ENCODE measurements around the gene CALML5.
A peak's percentile ranks its signal among the peaks of the same experiment; 100 is the strongest.

The CALML5 gene

GRCh38 chr10:5492322-5492855 lies 7.0 kb downstream of the CALML5 start:
- Histone ChIP-seq H3K9me3 (ENCODE audit: control insufficient read depth in 5 of 5, low read length in 5 of 5) (peaks cover 0 to 15% (median 8%) of the 10 kb centered on the region in 5 donors), H3K9ac (ENCODE audit: low read length in 5 of 5) (no peak overlapping the region), H3K27me3 (ENCODE audit: control insufficient read depth in 5 of 5, insufficient read depth in 4 of 5, low read length in 5 of 5) (no peaks in the 10 kb centered on the region), H3K4me3 (ENCODE audit: low read depth in 1 of 5, low read length in 5 of 5) (no peak overlapping the region), H3K4me1 (ENCODE audit: control insufficient read depth in 5 of 5, insufficient read depth in 5 of 5, low read length in 5 of 5) (peaks cover 0 to 34% (median 23%) of the 10 kb centered on the region in 5 donors), H3K36me3 (ENCODE audit: control insufficient read depth in 5 of 5, insufficient read depth in 5 of 5, low read length in 5 of 5) (no peaks in the 10 kb centered on the region), H3K27ac (ENCODE audit: low read depth, low read length) (no peak overlapping the region)

GRCh38 chr10:5491477-5491876 lies 7.9 kb downstream of the CALML5 start:
- Histone ChIP-seq H3K4me1 (ENCODE audit: control insufficient read depth in 5 of 5, insufficient read depth in 5 of 5, low read length in 5 of 5) (peaks cover 0 to 43% (median 29%) of the 10 kb centered on the region in 5 donors), H3K27ac (ENCODE audit: low read depth, low read length) (peak overlapping the region; percentile 42), H3K9me3 (ENCODE audit: control insufficient read depth in 5 of 5, low read length in 5 of 5) (peaks cover 0 to 15% (median 8%) of the 10 kb centered on the region in 5 donors), H3K4me3 (ENCODE audit: low read depth in 1 of 5, low read length in 5 of 5) (no peak overlapping the region), H3K27me3 (ENCODE audit: control insufficient read depth in 5 of 5, insufficient read depth in 4 of 5, low read length in 5 of 5) (no peaks in the 10 kb centered on the region), H3K36me3 (ENCODE audit: control insufficient read depth in 5 of 5, insufficient read depth in 5 of 5, low read length in 5 of 5) (no peaks in the 10 kb centered on the region), H3K9ac (ENCODE audit: low read length in 5 of 5) (no peak overlapping the region)

GRCh38 chr10:5490698-5491464 lies 8.5 kb downstream of the CALML5 start:
- Histone ChIP-seq H3K27ac (ENCODE audit: low read depth, low read length) (peak overlapping the region; percentile 73), H3K36me3 (ENCODE audit: control insufficient read depth in 5 of 5, insufficient read depth in 5 of 5, low read length in 5 of 5) (no peaks in the 10 kb centered on the region), H3K9ac (ENCODE audit: low read length in 5 of 5) (no peak overlapping the region), H3K27me3 (ENCODE audit: control insufficient read depth in 5 of 5, insufficient read depth in 4 of 5, low read length in 5 of 5) (no peaks in the 10 kb centered on the region), H3K9me3 (ENCODE audit: control insufficient read depth in 5 of 5, low read length in 5 of 5) (peaks cover 0 to 15% (median 8%) of the 10 kb centered on the region in 5 donors), H3K4me1 (ENCODE audit: control insufficient read depth in 5 of 5, insufficient read depth in 5 of 5, low read length in 5 of 5) (peaks cover 0 to 49% (median 35%) of the 10 kb centered on the region in 5 donors), H3K4me3 (ENCODE audit: low read depth in 1 of 5, low read length in 5 of 5) (no peak overlapping the region)

DNA sequence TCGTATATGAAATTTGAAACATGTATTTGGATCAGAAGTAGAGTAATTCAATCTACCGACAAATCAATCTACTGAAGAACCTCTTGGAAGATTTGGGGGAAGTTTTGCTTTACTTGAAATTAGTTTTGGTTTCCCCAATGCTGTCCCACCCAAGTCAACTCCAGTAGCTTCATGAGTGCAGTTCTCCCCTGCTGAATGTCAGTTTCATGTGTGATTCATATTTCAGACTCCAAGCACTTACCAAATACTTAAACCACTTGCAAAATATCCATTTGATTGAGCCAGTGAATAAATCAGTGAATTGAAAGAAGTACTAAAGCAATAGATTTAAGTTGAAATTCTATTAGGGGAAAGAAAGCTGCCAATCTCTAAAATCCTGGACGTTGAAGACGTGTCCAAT lies 9.3 kb downstream of the CALML5 start:
- no peaks in the 10 kb centered on the region for H3K36me3 ChIP-seq (ENCODE audit: control insufficient read depth in 5 of 5, insufficient read depth in 5 of 5, low read length in 5 of 5)
- peak overlapping the region; percentile 73 for H3K27ac ChIP-seq (ENCODE audit: low read depth, low read length)
- H3K9me3 ChIP-seq (ENCODE audit: control insufficient read depth in 5 of 5, low read length in 5 of 5) = peaks cover 0 to 15% (median 8%) of the 10 kb centered on the region in 5 donors
- H3K4me1 ChIP-seq (ENCODE audit: control insufficient read depth in 5 of 5, insufficient read depth in 5 of 5, low read length in 5 of 5) = peaks cover 0 to 57% (median 36%) of the 10 kb centered on the region in 5 donors
- peaks cover 0 to under 1% (median 0%) of the 10 kb centered on the region in 5 donors for H3K27me3 ChIP-seq (ENCODE audit: control insufficient read depth in 5 of 5, insufficient read depth in 4 of 5, low read length in 5 of 5)
- no peak overlapping the region for H3K9ac ChIP-seq (ENCODE audit: low read length in 5 of 5)
- H3K4me3 ChIP-seq (ENCODE audit: low read depth in 1 of 5, low read length in 5 of 5) = no peak overlapping the region

GRCh38 chr10:5488272-5489161 lies 10.9 kb downstream of the CALML5 start:
- peaks cover 0 to 15% (median 8%) of the 10 kb centered on the region in 5 donors for H3K9me3 ChIP-seq (ENCODE audit: control insufficient read depth in 5 of 5, low read length in 5 of 5)
- H3K4me1 ChIP-seq (ENCODE audit: control insufficient read depth in 5 of 5, insufficient read depth in 5 of 5, low read length in 5 of 5) = peaks cover 0 to 53% (median 36%) of the 10 kb centered on the region in 5 donors
- peaks cover 0 to 4% (median 0%) of the 10 kb centered on the region in 5 donors for H3K27me3 ChIP-seq (ENCODE audit: control insufficient read depth in 5 of 5, insufficient read depth in 4 of 5, low read length in 5 of 5)
- H3K9ac ChIP-seq (ENCODE audit: low read length in 5 of 5) = no peak overlapping the region
- no peaks in the 10 kb centered on the region for H3K36me3 ChIP-seq (ENCODE audit: control insufficient read depth in 5 of 5, insufficient read depth in 5 of 5, low read length in 5 of 5)
- no peak overlapping the region for H3K4me3 ChIP-seq (ENCODE audit: low read depth in 1 of 5, low read length in 5 of 5)
- no peak overlapping the region for H3K27ac ChIP-seq (ENCODE audit: low read depth, low read length)

- H3K4me3 ChIP-seq (ENCODE audit: low read depth in 1 of 5, low read length in 5 of 5) = no peak overlapping the region
- H3K9me3 ChIP-seq (ENCODE audit: control insufficient read depth in 5 of 5, low read length in 5 of 5) = peaks cover 0 to 3% (median 0%) of the 10 kb centered on the region in 5 donors
- peaks cover 0 to 4% (median 0%) of the 10 kb centered on the region in 5 donors for H3K27me3 ChIP-seq (ENCODE audit: control insufficient read depth in 5 of 5, insufficient read depth in 4 of 5, low read length in 5 of 5)
- H3K27ac ChIP-seq (ENCODE audit: low read depth, low read length) = no peak overlapping the region
- H3K4me1 ChIP-seq (ENCODE audit: control insufficient read depth in 5 of 5, insufficient read depth in 5 of 5, low read length in 5 of 5) = peaks cover 0 to 50% (median 33%) of the 10 kb centered on the region in 5 donors
- no peak overlapping the region for H3K9ac ChIP-seq (ENCODE audit: low read length in 5 of 5)
- H3K36me3 ChIP-seq (ENCODE audit: control insufficient read depth in 5 of 5, insufficient read depth in 5 of 5, low read length in 5 of 5) = no peaks in the 10 kb centered on the region
Measured at GRCh38 chr10:5486853-5487235, 12.5 kb downstream of the CALML5 start.

DNA sequence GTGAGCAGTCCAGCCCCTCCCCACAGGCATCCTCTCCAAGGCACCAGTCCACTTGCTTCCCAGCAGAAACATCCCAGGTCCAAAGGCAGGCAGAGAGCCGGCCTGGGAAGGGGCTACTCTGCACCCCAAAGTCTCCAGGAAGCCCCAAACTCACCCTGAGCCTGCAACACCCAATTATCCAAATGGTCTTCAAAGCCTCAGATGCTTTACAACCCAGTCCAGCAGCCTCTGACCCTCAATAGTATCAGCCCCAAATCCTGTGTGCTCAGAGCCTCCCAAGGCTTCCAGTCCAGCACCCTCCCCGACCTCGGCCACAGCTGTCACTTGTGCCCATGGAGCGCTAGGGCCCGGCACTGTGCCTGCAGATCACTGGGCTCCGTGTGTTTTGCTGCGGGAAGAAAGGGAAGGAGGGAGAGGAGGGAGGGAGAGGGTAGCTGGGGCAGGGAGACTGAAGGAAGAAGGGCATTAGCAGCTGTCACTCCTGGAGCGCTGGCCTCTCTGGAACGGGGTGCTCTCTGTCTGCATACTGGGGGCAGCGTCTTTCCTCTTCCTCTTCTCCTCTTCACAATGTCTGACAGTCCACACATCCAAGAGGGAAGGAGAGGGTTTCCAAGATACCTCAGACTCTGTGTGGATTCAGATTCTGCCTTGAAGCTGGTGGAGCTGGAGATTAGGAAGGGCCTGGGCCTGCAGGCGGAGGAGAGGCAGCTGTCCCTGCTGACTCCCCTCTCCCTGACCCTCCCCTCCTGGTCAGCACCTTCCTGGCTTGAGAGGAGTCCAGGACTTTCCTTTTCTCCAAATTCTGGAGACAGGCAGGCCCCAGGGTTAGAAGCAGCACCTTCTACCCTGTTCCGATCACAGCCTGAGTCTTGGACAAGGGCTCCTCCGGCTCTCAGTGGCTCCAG lies 13.2 kb downstream of the CALML5 start:
- no peak overlapping the region for H3K9ac ChIP-seq (ENCODE audit: low read length in 5 of 5)
- H3K27me3 ChIP-seq (ENCODE audit: control insufficient read depth in 5 of 5, insufficient read depth in 4 of 5, low read length in 5 of 5) = peaks cover 0 to 4% (median 0%) of the 10 kb centered on the region in 5 donors
- peaks cover 0 to 44% (median 27%) of the 10 kb centered on the region in 5 donors for H3K4me1 ChIP-seq (ENCODE audit: control insufficient read depth in 5 of 5, insufficient read depth in 5 of 5, low read length in 5 of 5)
- peak overlapping the region in 2 of 5 donors; percentile 13 to 33 for H3K4me3 ChIP-seq (ENCODE audit: low read depth in 1 of 5, low read length in 5 of 5)
- H3K9me3 ChIP-seq (ENCODE audit: control insufficient read depth in 5 of 5, low read length in 5 of 5) = peaks cover 0 to 2% (median 0%) of the 10 kb centered on the region in 5 donors
- H3K36me3 ChIP-seq (ENCODE audit: control insufficient read depth in 5 of 5, insufficient read depth in 5 of 5, low read length in 5 of 5) = no peaks in the 10 kb centered on the region
- no peak overlapping the region for H3K27ac ChIP-seq (ENCODE audit: low read depth, low read length)

GRCh38 chr10:5485290-5485689 lies 14.1 kb downstream of the CALML5 start:
- Histone ChIP-seq H3K27me3 (ENCODE audit: control insufficient read depth in 5 of 5, insufficient read depth in 4 of 5, low read length in 5 of 5) (peaks cover 0 to 4% (median 0%) of the 10 kb centered on the region in 5 donors), H3K36me3 (ENCODE audit: control insufficient read depth in 5 of 5, insufficient read depth in 5 of 5, low read length in 5 of 5) (no peaks in the 10 kb centered on the region), H3K4me3 (ENCODE audit: low read depth in 1 of 5, low read length in 5 of 5) (peak overlapping the region in 1 of 5 donors; percentile 5), H3K9me3 (ENCODE audit: control insufficient read depth in 5 of 5, low read length in 5 of 5) (peaks cover 0 to 2% (median 0%) of the 10 kb centered on the region in 5 donors), H3K9ac (ENCODE audit: low read length in 5 of 5) (no peak overlapping the region), H3K4me1 (ENCODE audit: control insufficient read depth in 5 of 5, insufficient read depth in 5 of 5, low read length in 5 of 5) (peaks cover 0 to 38% (median 19%) of the 10 kb centered on the region in 5 donors), H3K27ac (ENCODE audit: low read depth, low read length) (no peak overlapping the region)

DNA sequence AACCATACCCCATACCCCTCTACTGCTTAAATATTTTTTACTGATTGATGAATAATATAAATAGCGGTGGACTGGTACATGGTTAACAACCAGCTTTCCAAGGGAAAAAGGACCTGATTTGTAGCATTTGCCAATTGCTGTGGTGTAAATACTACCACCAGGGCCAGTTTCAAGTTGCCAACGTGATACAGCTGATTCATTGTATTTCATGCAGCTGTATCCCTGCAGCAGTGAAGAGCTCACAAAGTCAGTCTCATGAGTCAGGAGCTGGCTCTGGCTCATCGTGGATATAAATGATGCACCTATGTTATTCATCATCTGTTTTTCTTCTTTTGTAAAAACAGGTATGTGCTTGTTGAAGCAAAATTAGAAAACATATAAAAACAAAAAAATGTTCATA lies 15.2 kb downstream of the CALML5 start:
- H3K36me3 ChIP-seq (ENCODE audit: control insufficient read depth in 5 of 5, insufficient read depth in 5 of 5, low read length in 5 of 5) = no peaks in the 10 kb centered on the region
- H3K4me1 ChIP-seq (ENCODE audit: control insufficient read depth in 5 of 5, insufficient read depth in 5 of 5, low read length in 5 of 5) = peaks cover 0 to 30% (median 12%) of the 10 kb centered on the region in 5 donors
- H3K27me3 ChIP-seq (ENCODE audit: control insufficient read depth in 5 of 5, insufficient read depth in 4 of 5, low read length in 5 of 5) = peaks cover 0 to 4% (median 0%) of the 10 kb centered on the region in 5 donors
- peaks cover 0 to 2% (median 0%) of the 10 kb centered on the region in 5 donors for H3K9me3 ChIP-seq (ENCODE audit: control insufficient read depth in 5 of 5, low read length in 5 of 5)
- no peak overlapping the region for H3K27ac ChIP-seq (ENCODE audit: low read depth, low read length)
- H3K9ac ChIP-seq (ENCODE audit: low read length in 5 of 5) = no peak overlapping the region
- no peak overlapping the region for H3K4me3 ChIP-seq (ENCODE audit: low read depth in 1 of 5, low read length in 5 of 5)
